ENCODE data around the gene ATP8A1. TPM values are rescaled to one million over a fixed set of nuclear protein-coding genes. Genes with fewer than 3 reads are reported as not detected.

ATP8A1 gene
- total RNA-seq, 1 experiment from 2014 or later, result 0.80 TPM

DNA sequence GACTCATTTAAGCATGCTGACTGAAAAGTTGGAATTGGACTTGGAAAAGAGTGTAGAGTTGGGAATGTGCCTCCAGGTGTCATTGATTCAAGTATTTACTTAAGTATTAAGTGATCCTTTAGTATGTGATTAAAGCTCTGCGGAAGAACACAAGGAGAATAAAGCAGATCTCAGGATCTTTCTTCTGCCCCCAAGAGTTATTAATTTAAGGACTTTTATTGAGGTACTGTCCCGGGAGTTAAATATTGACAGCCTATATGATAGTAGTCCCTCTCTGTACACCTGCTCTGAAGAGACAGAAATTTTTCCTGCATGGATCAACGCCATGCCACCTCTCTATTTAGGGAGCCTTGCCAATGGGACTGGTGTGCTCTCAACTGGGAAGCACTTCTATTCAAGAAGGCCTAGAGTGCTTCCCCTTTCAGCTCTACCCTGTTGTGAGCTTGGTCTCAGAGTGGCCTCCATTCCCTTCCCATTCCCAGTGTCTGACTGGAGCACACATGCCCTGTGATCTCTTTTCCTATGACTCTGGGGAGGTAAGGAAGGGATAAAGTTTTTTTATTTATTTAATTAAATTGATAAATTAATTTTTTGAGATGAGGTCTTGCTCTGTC lies 183.7 kb downstream of the ATP8A1 start:
- no peaks in the 10 kb centered on the region for H3K36me3 ChIP-seq (ENCODE audit: control insufficient read depth, insufficient read depth, low read length)
- no peak overlapping the region for H3K27ac ChIP-seq (ENCODE audit: low read length)
- in situ Hi-C loops (cut with HindIII; ENCODE audit: low pct_unique_long_range_greater_than_20kb, low sequenced_read_pairs) (no loop called here), intact Hi-C loops (cut with micrococcal nuclease; ENCODE audit: unreplicated experiment) (no loop called here)
- TF ChIP-seq, protein P1, sequence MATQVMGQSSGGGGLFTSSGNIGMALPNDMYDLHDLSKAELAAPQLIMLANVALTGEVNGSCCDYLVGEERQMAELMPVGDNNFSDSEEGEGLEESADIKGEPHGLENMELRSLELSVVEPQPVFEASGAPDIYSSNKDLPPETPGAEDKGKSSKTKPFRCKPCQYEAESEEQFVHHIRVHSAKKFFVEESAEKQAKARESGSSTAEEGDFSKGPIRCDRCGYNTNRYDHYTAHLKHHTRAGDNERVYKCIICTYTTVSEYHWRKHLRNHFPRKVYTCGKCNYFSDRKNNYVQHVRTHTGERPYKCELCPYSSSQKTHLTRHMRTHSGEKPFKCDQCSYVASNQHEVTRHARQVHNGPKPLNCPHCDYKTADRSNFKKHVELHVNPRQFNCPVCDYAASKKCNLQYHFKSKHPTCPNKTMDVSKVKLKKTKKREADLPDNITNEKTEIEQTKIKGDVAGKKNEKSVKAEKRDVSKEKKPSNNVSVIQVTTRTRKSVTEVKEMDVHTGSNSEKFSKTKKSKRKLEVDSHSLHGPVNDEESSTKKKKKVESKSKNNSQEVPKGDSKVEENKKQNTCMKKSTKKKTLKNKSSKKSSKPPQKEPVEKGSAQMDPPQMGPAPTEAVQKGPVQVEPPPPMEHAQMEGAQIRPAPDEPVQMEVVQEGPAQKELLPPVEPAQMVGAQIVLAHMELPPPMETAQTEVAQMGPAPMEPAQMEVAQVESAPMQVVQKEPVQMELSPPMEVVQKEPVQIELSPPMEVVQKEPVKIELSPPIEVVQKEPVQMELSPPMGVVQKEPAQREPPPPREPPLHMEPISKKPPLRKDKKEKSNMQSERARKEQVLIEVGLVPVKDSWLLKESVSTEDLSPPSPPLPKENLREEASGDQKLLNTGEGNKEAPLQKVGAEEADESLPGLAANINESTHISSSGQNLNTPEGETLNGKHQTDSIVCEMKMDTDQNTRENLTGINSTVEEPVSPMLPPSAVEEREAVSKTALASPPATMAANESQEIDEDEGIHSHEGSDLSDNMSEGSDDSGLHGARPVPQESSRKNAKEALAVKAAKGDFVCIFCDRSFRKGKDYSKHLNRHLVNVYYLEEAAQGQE (IDR thresholded peaks at IDR 0.05; ENCODE audit: insufficient read depth in 1 of 2, low read depth in 2 of 2, low read length in 1 of 2), result no peak
- TF ChIP-seq, protein P2, sequence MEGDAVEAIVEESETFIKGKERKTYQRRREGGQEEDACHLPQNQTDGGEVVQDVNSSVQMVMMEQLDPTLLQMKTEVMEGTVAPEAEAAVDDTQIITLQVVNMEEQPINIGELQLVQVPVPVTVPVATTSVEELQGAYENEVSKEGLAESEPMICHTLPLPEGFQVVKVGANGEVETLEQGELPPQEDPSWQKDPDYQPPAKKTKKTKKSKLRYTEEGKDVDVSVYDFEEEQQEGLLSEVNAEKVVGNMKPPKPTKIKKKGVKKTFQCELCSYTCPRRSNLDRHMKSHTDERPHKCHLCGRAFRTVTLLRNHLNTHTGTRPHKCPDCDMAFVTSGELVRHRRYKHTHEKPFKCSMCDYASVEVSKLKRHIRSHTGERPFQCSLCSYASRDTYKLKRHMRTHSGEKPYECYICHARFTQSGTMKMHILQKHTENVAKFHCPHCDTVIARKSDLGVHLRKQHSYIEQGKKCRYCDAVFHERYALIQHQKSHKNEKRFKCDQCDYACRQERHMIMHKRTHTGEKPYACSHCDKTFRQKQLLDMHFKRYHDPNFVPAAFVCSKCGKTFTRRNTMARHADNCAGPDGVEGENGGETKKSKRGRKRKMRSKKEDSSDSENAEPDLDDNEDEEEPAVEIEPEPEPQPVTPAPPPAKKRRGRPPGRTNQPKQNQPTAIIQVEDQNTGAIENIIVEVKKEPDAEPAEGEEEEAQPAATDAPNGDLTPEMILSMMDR (IDR thresholded peaks at IDR 0.05), result no peak
- TF ChIP-seq POLR2AphosphoS5 (IDR thresholded peaks at IDR 0.05; ENCODE audit: low read depth, low read length) (no peak), TCF7L2 (IDR thresholded peaks at IDR 0.05; ENCODE audit: low read depth, low read length) (no peak), SIN3A (IDR thresholded peaks at IDR 0.05; ENCODE audit: borderline replicate concordance, insufficient read depth, low read depth, low read length) (no peak)
- POLR2A ChIA-PET, result no interaction called here
- H3K9me3 ChIP-seq (ENCODE audit: control insufficient read depth, insufficient read depth, low read depth, low read length), result no peaks in the 10 kb centered on the region
- no peaks in the 10 kb centered on the region for H3K4me1 ChIP-seq (ENCODE audit: control insufficient read depth, insufficient read depth, low read length)
- H3K4me3 ChIP-seq (ENCODE audit: low read depth in 2 of 2, low read length in 2 of 2), result no peak overlapping the region
- DNase-seq (ENCODE audit: low read depth, low spot score), result no peak
- ATAC-seq, result no peak
- CTCF ChIA-PET, result no interaction called here
- BruUV-seq (replicated peaks), result no TSS peak
- H3K27me3 ChIP-seq (ENCODE audit: control insufficient read depth, insufficient read depth, low read length), result no peaks in the 10 kb centered on the region

DNA sequence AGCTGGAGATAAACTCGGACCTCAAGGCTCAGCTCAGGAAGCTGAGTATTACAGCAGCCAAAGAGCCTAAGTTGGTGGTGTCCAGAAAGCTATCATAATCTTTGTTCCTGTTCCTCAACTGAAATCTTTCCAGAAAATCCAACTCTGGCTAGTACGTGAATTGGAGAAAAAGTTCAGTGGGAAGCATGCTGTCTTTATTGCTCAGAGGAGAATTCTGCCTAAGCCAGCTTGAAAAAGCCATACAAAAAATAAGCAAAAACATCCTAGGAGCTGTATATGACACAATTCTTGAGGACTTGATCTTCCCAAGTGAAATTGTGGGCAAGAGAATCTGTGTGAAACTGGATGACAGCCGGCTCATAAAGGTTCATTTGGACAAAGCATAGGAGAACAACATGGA lies 185.0 kb downstream of the ATP8A1 start:
- Histone ChIP-seq H3K27me3 (ENCODE audit: control insufficient read depth, insufficient read depth, low read length) (no peaks in the 10 kb centered on the region), H3K27ac (ENCODE audit: low read length) (no peak overlapping the region), H3K4me3 (ENCODE audit: low read depth in 2 of 2, low read length in 2 of 2) (no peak overlapping the region), H3K4me1 (ENCODE audit: control insufficient read depth, insufficient read depth, low read length) (no peaks in the 10 kb centered on the region), H3K9me3 (ENCODE audit: control insufficient read depth, insufficient read depth, low read depth, low read length) (no peaks in the 10 kb centered on the region), H3K36me3 (ENCODE audit: control insufficient read depth, insufficient read depth, low read length) (no peaks in the 10 kb centered on the region)
- CTCF ChIA-PET, result no interaction called here
- TF ChIP-seq SIN3A (IDR thresholded peaks at IDR 0.05; ENCODE audit: borderline replicate concordance, insufficient read depth, low read depth, low read length), result no peak
- TF ChIP-seq POLR2AphosphoS5 (IDR thresholded peaks at IDR 0.05; ENCODE audit: low read depth, low read length), result no peak
- no peak for TF ChIP-seq TCF7L2 (IDR thresholded peaks at IDR 0.05; ENCODE audit: low read depth, low read length)
- TF ChIP-seq, protein P1 (IDR thresholded peaks at IDR 0.05; ENCODE audit: insufficient read depth in 1 of 2, low read depth in 2 of 2, low read length in 1 of 2), result no peak
- TF ChIP-seq, protein P2 (IDR thresholded peaks at IDR 0.05), result no peak
- intact Hi-C loops (cut with micrococcal nuclease; ENCODE audit: unreplicated experiment), result no loop called here
- ATAC-seq (no peak), DNase-seq (ENCODE audit: low read depth, low spot score) (no peak)
- in situ Hi-C loops (cut with HindIII; ENCODE audit: low pct_unique_long_range_greater_than_20kb, low sequenced_read_pairs), result no loop called here
- no TSS peak for BruUV-seq (replicated peaks)
- POLR2A ChIA-PET, result no interaction called here
